ENCODE results near the gene STIMATE.

STIMATE gene

GRCh38 chr3:52897130-52898122, at the start of gene STIMATE:
STIMATE (minus strand) TSS chr3:52897548; CDS start chr3:52897450, 98 bp downstream.
- peak; percentile 60 for DNase-seq

DNA sequence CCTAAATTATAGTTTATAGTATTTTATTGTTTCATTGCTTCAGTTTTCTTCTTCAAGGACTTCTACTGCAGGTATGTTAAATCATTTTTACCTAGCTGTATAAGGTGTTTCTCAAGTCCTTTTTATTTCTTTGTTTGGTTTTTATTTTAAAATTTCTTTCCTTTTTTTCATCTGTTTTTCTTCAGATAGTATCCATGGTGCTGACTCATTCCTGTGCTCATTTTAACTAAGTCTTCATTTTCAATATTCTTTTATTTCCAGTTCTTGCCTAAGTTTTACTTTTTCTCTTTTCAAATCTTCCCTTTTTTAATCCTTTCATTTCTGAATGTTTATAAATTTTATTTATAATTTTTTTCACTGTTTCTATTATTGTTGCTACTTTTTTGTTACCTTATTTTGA, 42.3 kb upstream of the STIMATE start:
- no peak for DNase-seq

DNA sequence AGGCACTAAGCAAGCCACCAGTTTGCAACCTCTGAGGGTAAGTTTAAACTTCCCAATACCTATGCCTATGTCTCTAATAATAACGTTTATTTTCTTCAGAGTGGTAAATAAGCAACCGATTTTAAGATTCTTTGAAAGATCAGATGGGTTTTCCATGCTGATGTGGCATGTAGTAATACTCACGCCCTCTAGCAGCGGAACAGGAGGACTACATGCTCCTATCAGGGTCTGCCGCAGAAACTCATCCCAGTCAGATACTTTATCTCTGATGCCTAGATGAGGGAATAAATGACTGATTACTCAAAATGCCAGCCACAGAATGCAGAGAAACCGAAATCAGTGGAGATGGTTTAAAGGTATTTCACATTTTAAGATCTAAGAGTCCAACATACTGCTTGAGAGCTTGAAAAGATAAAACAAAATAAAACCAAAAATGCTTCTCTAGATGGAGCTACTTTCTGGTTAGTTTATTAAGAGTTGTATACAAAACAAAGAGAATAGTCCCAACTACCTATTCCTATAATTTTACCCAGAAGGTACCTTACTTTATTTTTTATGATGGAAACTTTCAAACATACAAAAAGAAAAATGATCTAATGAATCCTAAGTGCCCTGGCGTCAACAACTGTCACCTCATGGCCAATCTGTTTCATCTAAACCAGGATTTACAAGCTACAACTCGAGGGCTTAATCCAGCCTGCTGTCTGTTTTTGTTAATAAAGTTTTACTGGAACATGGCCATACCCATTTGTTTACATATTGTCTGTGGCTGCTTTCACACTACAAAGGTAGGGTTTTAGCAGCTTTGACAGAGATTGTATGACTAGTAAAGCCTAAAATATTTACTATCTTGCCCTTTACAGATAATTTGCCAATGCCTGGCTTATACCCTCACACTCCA, 37.5 kb upstream of the STIMATE start:
- peak; percentile 16 for DNase-seq

DNA sequence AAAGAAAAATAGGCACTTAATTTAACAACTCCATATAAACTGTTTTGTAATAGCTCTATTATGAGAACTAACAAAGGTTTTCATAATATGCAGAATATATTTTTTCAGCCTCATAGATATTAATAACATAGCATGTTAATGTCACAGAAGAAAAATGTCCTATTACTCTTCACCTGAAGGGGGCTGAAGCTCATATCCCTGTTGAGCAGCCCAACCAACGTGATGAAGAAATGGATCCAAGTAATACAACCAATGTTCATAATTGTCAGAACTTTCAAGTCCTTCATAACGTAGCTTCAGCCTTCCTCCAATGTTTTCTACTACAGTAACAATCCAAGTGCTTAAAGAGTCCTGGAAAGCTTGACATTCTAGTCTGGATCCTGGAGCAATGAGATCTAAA, 34.5 kb upstream of the STIMATE start:
- no peak for DNase-seq

DNA sequence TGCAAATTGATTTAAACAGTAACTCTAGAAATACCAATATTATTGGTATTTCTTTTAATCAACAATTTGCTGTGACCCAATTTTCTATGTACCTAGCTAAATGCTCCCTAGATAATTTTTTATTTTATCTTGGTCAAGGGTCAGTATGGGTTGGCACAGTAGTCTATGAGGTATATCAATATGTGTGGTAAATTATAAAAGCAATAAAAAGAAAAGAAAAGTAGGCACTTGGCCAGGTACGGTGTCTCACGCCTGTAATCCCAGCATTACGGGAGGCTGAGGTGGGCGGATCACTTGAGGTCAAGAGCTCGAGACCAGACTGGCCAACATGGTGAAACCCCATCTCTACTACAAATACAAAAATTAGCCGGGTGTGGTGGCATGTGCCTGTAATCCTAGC, 34.0 kb upstream of the STIMATE start:
- DNase-seq: no peak

- no peak for DNase-seq
Observed at GRCh38 chr3:52930748-52931147, 33.4 kb upstream of the STIMATE start.

- no peak for DNase-seq
Observed at GRCh38 chr3:52926554-52926953, 29.2 kb upstream of the STIMATE start.

DNA sequence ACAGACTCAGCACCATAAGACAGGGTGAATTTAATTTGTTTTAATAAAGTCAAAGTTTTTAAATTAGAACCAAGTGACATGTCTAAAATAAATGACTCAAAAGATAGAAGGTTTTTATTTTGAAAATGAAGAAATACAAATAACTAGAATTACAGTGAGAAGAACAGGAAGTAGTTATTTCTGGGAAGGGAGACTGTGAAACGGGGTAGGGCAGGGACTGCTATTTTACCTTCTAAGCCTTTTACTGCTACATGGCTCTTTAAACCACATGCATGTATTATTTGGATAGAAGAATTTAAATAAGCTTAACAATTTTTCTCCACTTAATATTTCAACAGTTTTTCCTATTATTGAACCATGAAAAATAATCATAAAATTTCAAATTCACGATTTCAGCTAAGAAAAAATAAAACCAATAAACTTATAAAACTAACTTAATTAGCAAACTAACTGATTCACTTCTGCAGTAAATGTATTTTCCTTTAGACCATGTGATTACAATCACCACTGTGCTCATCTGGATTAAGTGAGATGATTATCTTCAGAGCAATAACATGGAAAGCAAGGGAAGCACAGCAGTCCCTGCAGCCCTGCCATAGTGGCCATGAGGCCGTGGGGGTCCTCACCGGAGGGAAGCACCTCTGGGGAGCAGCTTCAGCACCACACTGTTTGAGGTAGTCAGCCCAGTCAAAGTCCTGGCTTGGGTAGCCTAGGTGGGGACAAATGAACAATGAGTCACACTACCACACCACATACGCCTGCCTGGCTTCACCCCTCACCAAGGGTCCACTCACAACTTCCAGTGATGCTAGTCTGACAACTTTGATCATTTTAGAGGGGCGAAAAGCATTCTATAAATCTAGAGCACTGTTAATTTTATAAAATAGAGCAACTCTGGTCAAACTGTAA, 28.3 kb upstream of the STIMATE start:
- DNase-seq: no peak

- DNase-seq: no peak
Observed at GRCh38 chr3:52923963-52924362, 26.6 kb upstream of the STIMATE start.

GRCh38 chr3:52920841-52921240, 23.5 kb upstream of the STIMATE start:
- DNase-seq: no peak

GRCh38 chr3:52917044-52917443, 19.7 kb upstream of the STIMATE start:
- DNase-seq: no peak

- no peak for DNase-seq
Observed at GRCh38 chr3:52915294-52915693, 17.9 kb upstream of the STIMATE start.

- no peak for DNase-seq
Observed at GRCh38 chr3:52912885-52913731, 15.8 kb upstream of the STIMATE start.

DNA sequence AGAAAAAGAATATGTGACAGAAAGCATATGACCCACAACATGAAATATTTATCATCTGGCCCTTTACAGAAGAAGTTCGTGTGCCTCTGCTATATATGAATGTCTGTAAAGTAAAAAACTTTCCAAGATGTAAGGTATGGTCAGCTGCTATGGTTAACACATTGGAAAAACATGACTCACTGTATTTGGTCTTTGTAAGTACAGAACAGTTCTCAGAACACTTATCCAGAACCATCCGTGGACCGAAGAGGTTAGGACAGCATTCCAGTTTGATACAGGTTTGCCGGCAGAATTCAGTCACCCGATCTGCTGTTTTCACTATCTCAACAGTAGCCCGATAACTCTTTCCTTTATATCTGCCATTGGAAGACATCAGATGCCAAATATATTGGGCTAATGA, 13.5 kb upstream of the STIMATE start:
- no peak for DNase-seq

GRCh38 chr3:52907497-52907896, 10.1 kb upstream of the STIMATE start:
- DNase-seq: no peak

- no peak for DNase-seq
Observed at GRCh38 chr3:52904552-52904951, 7.2 kb upstream of the STIMATE start.

GRCh38 chr3:52904000-52904399, 6.7 kb upstream of the STIMATE start:
- no peak for DNase-seq

DNA sequence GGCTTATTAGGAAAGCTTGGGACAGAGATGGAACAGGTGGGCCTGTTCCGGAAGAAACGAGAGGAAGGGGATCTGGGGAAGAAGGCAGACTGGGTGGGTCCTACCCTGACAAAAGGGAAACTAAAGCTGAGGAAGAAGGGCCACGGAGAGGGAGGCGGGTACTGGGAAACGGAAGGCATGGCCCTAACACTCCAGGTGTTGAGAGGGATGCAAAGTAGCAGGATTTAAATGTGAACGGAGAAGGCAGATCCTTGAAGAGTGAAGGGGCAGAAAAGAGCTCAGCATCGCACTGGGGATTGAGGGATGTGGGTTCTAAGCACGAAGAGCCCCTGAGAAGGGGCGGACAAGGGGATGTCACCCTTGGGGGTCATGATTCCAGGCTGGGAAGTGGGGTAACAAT, 735 bp downstream of the STIMATE start:
- DNase-seq: no peak

DNA sequence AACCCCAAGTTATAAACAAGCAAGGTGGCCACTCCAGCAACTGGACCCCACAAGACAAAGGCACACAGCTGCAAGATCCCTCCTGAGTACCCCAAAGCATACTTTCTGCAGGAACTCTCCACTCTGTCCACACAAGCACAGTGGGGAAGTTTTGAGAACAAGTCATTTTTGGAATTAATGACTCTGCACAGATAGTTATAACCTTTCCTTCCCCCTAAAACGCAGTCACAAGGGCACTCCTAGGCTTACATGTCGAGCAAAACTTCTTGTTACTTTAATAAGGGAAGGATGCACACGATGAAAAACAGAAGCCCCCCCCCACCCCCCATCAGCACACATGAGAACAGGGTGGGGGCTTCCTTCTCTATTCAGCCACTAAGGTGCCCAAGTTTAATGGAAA, 1.2 kb downstream of the STIMATE start:
- DNase-seq: no peak

- DNase-seq: no peak
Observed at GRCh38 chr3:52895418-52895817, 1.9 kb downstream of the STIMATE start.

- DNase-seq: no peak
Observed at GRCh38 chr3:52894756-52895155, 2.6 kb downstream of the STIMATE start.

DNA sequence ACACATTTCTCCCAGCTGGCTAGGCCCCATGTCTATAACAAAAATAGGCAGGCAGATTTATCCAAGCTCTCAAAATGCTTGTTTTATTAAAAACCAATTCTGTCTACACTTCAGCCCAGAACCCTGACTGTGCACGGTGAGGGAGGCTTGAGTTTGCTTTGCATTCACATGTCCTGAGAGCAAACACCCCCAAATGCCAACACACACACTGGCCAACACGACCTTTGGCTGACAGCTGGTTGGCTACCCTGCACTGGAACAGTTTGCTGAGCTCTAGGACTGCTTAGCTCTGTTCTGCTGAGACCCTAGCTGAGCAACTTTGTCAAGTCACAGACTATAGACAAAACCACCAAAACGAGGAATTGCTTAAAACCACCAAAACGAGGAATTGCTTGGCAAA, 3.6 kb downstream of the STIMATE start:
- DNase-seq: no peak

Data from NCI-H1105 treated with DMSO at 0.1 percent for 48 hours (cell line).